ENCODE measurements around the gene LUC7L3.

GRCh38 chr17:50764734-50765149 is 45.3 kb downstream of the LUC7L3 start:
- TF ChIP-seq EZH2 (IDR thresholded peaks at IDR 0.05) (no peak), CTCF (IDR thresholded peaks at IDR 0.05 in 2 of 3, conservative IDR thresholded peaks at IDR 0.05 in 1 of 3; ENCODE audit: borderline replicate concordance in 1 of 3, insufficient read depth in 1 of 3, low read depth in 2 of 3, low read length in 2 of 3) (no peak), EGR1 (IDR thresholded peaks at IDR 0.05; ENCODE audit: low read depth) (no peak), ZNF274 (IDR thresholded peaks at IDR 0.05; ENCODE audit: low read depth, low read length) (no peak)
